Stromal cell of bone marrow (primary cell): ENCODE measurements around the gene BCORL1.
A peak's percentile ranks its signal among the peaks of the same experiment; 100 is the strongest.

Experiments used
- DNase-seq: peaks from one replicate; pipeline ENCODE4 v3.0.0-alpha.2; 2012; ENCODE audit warnings: low read depth

Gene BCORL1, protein sequence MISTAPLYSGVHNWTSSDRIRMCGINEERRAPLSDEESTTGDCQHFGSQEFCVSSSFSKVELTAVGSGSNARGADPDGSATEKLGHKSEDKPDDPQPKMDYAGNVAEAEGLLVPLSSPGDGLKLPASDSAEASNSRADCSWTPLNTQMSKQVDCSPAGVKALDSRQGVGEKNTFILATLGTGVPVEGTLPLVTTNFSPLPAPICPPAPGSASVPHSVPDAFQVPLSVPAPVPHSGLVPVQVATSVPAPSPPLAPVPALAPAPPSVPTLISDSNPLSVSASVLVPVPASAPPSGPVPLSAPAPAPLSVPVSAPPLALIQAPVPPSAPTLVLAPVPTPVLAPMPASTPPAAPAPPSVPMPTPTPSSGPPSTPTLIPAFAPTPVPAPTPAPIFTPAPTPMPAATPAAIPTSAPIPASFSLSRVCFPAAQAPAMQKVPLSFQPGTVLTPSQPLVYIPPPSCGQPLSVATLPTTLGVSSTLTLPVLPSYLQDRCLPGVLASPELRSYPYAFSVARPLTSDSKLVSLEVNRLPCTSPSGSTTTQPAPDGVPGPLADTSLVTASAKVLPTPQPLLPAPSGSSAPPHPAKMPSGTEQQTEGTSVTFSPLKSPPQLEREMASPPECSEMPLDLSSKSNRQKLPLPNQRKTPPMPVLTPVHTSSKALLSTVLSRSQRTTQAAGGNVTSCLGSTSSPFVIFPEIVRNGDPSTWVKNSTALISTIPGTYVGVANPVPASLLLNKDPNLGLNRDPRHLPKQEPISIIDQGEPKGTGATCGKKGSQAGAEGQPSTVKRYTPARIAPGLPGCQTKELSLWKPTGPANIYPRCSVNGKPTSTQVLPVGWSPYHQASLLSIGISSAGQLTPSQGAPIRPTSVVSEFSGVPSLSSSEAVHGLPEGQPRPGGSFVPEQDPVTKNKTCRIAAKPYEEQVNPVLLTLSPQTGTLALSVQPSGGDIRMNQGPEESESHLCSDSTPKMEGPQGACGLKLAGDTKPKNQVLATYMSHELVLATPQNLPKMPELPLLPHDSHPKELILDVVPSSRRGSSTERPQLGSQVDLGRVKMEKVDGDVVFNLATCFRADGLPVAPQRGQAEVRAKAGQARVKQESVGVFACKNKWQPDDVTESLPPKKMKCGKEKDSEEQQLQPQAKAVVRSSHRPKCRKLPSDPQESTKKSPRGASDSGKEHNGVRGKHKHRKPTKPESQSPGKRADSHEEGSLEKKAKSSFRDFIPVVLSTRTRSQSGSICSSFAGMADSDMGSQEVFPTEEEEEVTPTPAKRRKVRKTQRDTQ (N-terminal part only)

DNA sequence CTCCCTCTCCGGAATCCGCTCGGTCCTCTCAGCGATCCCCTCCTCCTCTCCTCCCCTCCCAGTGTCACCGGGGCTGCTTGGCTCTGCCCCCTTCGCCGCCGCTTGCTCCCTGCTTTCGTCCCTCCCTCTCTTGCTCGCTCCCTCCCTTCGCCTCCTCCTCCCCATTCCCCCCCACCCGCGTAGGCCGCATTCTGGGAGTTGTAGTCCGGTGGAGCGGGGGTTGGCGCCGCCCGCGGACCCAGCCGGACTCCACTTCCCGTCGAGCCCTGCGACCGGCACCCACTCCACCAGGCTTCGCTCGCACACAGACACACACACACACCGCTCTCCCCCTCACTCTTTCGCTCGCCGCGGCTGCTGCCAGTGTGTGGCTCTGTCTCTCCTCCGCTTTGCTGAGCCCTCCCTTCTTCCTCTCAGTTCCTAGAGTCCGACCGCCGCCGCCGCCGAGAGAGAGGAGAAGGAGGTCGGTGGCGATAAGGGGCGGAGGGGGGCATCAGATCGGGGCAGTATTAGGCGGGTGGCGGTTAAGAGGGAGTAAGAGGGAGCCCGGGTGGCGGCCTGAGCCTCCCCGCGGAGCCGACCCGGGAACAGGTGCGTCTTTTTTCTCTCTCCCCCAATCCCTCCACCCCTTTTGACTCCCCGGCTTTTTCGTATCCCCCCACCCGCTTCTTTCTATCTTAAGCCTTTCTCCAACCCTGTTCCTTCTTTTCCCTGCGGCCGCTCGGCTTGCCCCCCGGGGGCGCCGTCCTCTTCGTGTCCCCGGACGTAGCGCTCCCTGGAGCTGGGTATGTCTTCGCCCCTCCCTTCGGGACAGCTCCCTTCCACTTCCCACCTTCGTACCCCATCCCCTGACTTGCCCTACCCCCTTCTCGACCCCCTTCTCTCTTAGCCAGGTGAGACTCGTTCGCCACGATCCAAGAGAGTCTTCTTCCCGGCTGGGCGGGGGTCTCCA lies at the start of gene BCORL1:
Gene BCORL1, plus strand, starts transcription at position 336 of the 952 bp plus-strand sequence. CDS start 22,597 bp downstream, outside the sequence.
- peak; percentile 82 for DNase-seq

DNA sequence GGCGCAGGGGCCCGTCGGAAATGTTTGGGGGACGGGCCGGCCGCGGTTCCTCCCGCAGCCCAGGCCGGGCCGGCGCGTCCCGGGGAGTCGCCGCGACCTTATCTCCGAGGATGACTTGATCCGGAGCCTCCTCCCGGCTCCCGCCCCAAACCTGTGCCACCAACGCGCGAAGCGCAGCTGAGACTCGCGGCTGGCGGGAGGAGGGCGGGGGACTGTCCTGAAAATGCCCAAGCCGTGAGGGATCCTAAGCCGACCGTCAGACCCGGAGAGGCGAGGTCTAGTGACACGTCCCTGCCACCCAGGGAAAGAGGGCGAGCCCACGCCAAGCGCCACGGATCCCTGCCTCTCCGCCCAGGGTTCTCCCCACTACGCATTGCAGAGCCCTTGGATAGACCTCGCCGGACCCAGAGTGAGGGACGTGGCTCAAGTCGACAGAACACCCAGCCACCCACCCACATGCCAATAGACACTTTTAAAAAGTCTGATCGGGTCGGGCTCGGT lies 49.6 kb upstream of the BCORL1 start:
- no peak for DNase-seq

DNA sequence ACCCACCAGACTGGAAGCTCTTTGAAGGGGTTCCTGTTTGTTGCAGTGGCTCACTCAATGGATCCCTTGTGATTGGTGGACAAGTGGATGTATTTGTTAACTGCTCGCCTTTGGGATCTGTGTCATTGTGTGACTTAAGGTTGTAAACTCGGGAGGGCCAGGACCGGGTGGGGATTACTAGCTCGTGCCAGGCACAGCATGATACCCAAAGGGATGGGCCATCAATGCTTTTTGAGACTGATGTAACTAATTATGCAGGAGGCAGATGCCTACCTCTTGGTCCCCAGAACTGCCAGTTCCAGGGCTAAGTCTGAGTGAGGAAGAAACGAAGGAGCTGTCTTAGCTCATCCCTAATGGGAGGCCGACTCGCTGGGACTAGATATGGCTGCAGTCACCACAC lies 48.7 kb upstream of the BCORL1 start:
- no peak for DNase-seq

DNA sequence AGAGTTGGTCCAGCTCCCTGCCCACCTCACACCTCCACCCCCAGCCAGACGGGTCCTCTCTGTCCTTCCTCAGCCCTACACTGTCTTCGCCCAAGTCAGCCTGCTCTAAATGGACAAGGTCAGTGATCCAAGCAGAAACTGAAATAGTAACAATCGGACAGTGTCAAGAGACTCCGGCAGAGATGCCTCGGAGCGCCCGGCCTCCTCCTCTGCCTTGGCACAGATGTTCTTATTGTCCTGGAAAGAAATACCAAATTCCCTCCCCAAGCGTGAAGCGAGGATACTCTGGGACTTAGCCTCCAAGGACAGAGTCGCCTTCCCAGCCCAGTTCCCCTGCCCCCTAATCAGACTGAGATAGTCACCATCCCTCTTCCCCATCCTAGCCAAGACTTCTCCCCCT lies 48.0 kb upstream of the BCORL1 start:
- DNase-seq, result no peak

DNA sequence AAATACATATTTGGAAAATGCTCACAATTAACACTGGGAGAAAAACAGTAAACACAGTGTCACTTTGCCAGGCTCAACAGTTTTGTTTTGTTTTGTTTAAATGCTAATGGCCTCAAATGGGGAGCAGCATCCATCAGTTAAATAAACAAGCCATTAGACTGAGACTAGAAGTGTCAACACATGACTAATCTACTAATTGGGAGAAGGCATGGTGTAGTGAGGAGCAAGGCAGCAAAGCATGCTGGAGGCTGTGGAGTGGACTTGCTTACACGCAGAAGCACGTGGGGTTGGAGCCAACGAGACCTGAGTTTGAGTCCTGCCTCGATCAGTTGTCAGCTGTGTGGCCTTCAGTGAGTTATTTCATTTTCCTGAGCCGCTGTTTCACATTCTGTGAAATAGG lies 47.5 kb upstream of the BCORL1 start:
- DNase-seq, result no peak

DNA sequence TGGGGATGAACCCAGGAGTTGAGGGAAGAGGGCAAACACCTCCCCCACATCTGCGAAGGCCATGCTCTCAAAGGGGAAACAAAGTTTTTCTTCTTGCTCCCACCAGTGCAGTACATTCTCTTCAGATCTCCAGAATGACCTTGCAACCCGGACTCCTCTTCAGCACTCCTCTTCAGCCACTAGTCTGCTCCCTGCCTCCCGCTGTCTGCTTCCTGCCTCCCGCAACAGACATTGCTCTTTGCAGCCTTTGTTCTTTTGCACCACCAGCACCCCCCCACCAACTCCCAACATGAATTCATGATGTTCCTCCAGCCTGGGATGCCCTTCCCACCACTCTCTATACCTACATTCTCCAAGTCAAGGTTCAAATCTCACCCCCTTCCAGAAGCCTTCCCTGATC lies 44.4 kb upstream of the BCORL1 start:
- no peak for DNase-seq

DNA sequence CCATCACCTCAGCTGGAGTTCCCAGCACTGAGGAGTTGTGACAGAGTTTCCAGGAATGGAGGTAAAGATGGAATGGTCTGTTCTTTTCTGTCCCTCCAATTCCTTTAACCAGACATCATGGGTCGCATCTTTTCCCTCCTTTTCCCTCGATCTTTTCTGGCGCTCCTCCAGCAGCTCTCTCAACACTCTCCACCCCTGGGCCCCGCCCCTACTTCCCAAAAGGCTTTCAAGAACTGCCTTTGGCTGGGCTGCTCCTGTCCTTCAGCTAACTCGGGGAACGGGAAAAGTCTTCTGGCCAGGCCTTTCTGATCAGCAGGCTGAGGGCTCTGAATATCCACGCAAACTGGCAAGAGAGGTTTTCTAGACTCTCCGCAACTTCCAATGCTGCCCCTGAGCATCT lies 42.4 kb upstream of the BCORL1 start:
- no peak for DNase-seq

DNA sequence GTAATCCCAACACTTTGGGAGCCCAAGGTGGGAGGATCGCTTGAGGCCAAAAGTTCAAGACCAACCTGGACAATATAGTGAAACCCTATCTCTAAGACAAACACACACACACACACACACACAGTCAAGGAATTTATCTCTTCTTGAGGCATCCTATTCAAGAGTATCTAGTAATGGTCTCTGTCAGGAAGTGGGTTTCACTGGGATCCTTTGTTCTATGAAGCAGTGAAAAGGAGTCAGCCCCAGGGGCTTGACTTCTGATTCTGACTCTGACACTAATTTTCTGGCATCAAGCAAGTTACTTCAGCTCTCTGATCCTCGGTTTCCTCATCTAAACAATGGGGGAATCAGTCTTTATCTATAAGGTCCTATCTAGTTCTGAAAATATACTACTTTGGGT lies 41.7 kb upstream of the BCORL1 start:
- DNase-seq, result no peak

DNA sequence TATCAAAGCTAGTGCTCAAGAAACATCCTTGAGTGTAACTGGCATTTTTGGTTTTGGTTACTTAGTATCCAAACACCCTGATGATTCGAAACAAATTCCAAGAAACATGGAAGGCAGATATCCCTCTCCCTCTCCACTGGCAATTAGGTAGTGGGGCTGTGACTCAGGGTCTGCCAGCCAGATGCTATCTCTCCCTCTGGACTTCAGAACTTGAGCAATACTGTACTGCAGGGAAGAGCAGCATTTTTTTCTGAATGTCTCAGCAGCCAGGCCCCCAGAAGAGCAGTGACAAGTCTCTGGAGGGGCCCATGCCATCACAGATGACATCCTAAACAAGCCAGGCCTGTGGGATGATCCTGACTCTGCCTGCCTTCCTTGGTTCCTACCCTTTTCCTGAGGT lies 37.3 kb upstream of the BCORL1 start:
- DNase-seq, result no peak

DNA sequence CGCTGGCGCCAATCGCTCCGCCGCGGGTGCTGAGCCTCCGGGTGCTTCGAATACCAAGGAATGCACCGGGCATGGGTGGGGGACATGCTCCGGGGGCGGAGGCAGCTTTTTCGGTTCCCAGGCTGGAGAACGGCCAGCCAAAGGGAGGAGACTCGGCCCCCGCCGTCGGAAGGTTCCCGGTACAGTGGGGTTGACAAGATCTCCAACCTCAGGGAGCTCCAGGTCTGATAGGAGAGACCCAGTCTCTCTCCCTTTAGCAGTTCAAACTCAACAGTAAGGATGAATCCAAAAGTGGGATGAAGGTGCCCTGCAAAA lies 29.1 kb upstream of the BCORL1 start:
- no peak for DNase-seq

DNA sequence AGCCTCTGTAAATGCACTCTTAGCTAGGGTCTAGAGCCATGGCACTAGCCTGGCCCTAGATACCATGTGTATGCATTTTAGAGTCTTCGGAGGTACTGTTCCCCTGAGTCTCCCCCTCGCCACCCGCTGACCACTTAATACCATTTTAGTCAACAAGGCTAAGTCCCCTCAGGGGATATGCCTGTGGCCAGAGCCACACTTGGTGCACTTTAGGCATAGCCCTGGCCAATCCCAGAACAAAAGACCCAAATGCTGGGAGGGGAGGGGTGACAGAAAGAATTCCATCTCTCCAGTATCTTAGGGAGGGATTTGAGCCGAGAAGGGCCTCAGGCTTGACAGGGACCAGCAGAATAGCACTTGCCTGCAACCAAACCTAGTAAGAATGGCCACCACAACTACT lies 28.6 kb upstream of the BCORL1 start:
- no peak for DNase-seq

DNA sequence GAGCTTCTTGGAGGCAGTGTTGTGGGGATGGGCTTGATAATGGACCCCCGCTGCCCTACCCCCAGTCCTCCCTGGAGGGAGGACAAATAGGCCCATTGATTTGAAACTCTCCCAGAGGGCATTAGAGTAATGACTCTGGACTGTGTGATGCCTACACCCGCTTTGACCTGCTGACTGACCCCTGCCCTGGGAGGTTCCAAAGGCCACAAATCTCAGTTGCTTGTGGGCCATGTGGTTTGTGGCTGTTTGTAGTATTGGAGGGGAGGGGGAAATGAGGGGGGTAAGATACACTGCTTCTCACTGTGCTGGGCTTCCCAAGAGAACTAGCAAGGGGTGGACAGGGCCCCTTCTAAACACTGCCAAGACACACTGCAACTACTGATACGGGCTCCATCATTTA lies 27.6 kb upstream of the BCORL1 start:
- no peak for DNase-seq

DNA sequence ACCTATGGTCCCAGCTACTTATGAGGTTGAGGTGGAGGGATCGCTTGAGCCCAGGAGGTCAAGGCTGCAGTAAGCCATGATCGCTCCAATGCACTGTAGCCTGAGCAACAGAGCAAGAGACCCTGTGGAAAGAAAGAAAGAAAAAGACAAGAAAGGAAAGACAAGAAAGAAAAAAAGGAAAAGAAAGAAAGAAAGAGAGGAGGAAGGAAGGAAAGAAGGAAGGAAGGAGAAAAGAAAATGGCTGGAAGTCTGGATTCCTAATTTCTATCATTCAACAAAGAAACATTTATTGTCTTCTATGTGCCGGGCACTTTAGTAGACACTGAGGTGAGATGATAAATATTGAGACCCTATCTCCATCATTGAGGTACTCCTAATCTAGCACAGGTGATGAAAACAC lies 26.8 kb upstream of the BCORL1 start:
- no peak for DNase-seq

DNA sequence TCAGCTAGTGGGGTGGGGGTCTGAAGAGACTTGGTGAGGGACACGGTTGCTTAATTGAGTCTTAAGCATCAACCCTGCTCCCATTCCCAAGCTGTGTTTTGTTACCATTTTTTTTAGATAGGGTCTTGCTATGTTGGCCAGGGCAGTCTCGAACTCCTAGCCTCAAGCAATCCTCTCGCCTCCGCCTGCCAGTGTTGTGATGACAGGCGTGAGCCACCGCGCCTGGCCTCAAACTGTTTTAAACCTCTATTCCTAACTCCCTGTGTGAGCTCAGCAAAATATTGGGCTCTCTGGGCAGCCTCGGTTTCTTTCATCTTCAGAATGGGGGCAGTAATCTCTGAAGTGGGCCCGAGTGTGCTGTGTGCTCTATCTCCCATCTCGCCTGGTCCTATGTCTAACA lies 26.3 kb upstream of the BCORL1 start:
- DNase-seq, result no peak

DNA sequence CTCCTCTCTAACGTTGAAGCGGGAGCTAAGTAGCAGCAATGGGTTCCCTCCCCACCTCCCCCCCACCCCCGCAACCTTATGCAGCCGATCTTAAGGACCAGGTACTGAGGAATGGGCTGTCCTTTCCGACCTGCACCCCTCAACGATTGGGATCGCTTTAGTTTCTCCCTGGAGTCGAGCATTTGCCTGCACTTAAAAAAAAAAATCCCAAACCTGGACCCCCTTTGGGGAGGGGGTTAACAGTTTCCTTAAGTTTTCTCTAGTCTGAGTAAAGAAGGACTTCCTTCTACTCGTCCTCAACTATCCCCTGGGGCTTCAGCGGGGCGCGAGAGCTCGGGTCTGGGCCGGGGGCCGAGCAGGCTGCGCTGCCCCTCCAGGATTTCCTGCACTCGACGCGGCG lies 25.7 kb upstream of the BCORL1 start:
- no peak for DNase-seq

DNA sequence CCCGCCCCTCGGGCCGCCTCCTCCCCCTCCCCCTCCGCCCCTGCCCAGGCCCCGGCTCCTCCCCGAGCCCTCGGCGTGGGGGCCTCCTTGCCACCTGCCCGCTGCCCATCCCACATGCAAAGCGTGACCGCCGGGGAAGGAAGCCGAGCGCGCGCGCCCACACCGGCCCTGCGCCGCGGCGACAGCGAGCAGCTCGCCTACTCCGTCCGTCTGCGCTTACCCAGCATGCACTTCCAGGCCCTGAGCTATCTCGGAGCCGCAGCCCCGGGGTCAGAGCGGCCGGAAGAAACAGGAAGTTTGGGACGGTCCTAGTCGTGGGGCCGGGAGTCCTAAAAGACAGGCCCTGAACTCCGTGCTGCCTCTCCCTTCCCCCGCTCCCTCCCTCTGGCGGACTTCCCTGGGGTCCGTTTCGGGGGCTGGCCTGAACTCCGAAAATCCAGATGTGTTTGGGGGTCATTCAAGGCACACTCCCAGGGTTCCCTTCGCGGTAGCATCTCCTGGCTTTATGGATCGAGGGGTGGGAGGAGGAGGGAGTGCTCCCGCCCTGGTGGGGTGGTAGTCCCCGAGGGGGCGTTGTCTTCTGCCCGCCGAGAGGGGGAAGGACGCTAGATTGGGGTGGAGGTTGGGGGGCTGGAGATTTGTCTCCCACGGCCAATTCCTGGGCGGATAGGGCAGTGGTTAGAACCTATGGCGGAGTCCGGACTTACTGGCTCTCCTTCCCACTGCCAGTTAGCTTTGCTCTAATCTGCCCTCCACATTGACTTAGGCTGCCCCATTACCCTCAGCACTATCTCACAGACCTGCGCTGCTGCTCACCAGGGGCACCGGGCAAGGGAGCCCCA lies 25.0 kb upstream of the BCORL1 start:
- no peak for DNase-seq

DNA sequence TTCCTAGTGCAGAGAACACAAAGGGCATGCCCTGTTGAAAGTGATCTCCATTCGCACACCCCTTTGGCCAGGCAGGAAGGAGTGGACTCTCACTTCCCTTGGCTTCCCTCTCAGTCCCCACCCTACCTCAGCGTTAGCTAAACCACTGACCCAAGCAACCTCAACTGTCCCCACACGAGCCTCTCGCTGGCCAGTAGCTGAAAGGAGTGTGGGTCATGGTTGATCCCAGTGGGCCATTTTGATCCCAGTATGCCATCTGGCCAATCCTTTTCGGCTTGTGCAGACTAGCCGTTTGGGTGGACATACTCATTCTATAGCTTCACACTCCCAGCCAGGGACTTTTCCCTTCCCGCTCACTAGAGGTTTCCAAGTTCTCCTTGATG lies 24.4 kb upstream of the BCORL1 start:
- DNase-seq, result no peak

DNA sequence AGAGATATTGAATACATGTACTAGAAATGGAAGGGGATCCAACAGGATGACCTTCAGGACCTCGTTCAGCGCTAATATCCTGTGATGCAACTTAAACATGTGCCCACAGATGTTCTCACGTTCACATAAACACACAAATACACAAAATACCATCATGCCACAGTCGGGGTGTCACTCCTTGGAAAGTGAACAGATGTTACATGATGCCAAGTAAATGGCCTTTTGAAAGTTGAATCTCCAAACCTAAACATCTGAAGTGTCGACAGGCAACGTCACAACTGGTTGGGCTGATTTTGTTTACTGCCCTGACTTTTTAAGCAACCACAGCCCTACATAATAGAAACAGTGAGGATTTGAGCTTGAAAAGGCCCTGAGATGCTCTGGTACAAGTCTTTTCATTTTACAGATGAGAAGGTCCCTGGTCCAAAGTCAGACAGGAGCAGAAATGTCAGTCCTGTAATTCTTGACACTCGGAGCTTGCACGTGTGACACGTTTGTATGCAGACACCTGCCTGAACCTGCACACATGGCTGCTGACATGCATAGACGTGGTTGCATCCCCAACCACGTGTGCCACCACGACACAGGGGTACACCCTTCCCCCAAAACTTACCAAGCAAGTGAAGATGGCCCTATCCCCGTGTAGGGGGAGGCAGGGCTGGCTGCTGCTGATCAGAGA lies 23.5 kb upstream of the BCORL1 start:
- no peak for DNase-seq

DNA sequence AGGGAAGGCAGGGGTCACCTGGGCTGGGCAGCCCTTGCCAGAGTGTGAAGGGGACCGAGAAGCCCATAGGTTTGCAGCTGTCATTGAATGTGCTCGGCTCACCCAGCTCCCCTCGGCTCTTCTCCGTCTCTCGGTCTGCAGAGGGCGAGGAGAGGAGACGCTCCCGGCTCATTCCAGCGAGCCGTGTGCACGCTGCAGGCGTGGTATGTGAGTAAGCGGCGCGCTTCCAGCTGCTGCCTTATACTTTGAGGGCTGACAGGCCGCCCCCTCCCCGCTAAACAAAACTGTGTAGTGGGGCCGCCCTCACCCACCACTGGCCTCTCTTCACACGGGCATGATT lies 23.0 kb upstream of the BCORL1 start:
- no peak for DNase-seq
